ENCODE results near the gene BNC2. TPM values are rescaled to one million over a fixed set of nuclear protein-coding genes. Genes with fewer than 3 reads are reported as not detected.

The BNC2 gene
- 10 to 100 TPM; 67.4 to 86.9 TPM for total RNA-seq

GRCh38 chr9:16870596-16871335 lies at the start of gene BNC2:
BNC2 (minus strand) TSS chr9:16870670; CDS start chr9:16870648, 22 bp downstream.

Small RNA genes lying within 50 kb of the gene (small RNA-seq; reads per million reads assigned to genes)
- gene LSM1P1: 0 reads per million in 2 donors
